ENCODE measurements around the gene MPP3.

The MPP3 gene

DNA sequence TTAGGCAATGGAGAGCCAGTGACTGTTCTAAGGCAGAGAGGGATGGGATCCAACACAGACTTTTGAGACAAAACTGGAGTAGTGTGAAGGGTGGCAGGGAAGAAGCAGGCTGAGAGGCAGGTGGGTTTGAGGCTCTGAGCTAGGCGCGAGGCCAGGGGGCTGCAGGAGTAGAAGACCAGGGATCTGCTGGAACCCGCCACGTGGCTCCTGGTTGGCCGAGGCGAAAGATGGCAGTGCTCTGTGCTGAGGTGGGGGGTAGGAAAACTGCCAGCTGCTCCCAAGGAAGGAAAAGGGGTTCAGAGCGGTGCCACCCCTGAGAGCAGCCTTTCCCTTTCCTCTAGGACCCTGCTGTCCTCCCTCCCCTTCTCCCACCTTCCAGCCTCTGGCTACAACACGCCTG, 19.6 kb upstream of the MPP3 start:
- TF ChIP-seq, protein P1, sequence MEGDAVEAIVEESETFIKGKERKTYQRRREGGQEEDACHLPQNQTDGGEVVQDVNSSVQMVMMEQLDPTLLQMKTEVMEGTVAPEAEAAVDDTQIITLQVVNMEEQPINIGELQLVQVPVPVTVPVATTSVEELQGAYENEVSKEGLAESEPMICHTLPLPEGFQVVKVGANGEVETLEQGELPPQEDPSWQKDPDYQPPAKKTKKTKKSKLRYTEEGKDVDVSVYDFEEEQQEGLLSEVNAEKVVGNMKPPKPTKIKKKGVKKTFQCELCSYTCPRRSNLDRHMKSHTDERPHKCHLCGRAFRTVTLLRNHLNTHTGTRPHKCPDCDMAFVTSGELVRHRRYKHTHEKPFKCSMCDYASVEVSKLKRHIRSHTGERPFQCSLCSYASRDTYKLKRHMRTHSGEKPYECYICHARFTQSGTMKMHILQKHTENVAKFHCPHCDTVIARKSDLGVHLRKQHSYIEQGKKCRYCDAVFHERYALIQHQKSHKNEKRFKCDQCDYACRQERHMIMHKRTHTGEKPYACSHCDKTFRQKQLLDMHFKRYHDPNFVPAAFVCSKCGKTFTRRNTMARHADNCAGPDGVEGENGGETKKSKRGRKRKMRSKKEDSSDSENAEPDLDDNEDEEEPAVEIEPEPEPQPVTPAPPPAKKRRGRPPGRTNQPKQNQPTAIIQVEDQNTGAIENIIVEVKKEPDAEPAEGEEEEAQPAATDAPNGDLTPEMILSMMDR (IDR thresholded peaks at IDR 0.05; ENCODE audit: low read depth, low read length) = no peak
- no peak for DNase-seq (ENCODE audit: extremely low read depth, low read depth)

DNA sequence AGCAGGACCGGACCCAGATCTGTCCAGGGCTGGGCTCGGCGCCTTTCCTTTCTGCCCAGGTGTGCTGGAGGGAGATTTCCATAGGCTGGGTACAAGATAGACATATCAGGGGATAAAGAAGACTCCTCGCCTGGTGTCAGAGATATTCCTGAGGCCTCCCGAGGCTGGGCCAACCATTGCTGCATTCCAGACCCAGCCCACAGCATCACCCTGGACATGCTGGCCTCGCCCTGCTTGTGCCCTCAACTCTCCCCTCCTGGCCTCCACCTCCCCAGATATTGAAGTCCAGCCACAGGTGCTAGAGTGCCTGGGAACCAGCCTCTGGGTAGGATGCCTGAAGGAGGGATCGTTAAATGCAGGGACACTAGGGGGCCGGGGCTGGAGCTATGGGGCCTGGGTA, 16.2 kb upstream of the MPP3 start:
- TF ChIP-seq, protein P1 (IDR thresholded peaks at IDR 0.05; ENCODE audit: low read depth, low read length) = no peak
- no peak for DNase-seq (ENCODE audit: extremely low read depth, low read depth)

DNA sequence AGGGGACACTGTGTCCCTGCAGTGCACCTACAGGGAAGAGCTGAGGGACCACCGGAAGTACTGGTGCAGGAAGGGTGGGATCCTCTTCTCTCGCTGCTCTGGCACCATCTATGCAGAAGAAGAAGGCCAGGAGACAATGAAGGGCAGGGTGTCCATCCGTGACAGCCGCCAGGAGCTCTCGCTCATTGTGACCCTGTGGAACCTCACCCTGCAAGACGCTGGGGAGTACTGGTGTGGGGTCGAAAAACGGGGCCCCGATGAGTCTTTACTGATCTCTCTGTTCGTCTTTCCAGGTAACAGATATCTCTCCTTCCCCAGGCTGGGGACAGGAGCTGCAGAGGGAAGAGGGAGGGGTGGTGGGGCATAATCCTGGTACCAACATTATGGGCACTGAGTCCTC, 15.7 kb upstream of the MPP3 start:
- DNase-seq (ENCODE audit: extremely low read depth, low read depth) = no peak

DNA sequence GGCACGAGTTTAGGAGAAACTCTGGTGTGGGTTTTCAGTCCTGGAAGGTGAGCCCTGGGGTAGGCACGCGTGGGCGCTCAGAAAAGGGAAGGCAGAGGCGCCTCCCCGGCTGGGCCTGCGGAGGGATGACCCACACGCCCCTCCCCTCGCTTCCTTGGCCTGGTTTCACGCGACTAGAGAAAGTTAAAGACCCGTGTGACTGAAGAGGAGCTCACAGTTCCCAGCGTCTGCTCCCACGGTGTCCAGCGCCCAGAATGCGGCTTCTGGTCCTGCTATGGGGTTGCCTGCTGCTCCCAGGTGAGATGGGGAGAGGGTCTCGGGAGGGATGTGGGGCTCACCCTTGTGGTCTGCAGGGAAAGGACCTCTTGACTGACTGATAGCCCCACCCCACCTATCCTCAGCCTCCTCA, 14.0 kb upstream of the MPP3 start, which contains the start of gene CD300LG:
TSS of gene CD300LG (plus strand) at position 214 of the 409 bp plus-strand sequence. CDS start at position 255, 41 bp downstream.
- TF ChIP-seq, protein P1 (IDR thresholded peaks at IDR 0.05; ENCODE audit: low read depth, low read length) = no peak

More for the DNA sequence above, 15.7 kb upstream of the MPP3 start:
- TF ChIP-seq, protein P1 (IDR thresholded peaks at IDR 0.05; ENCODE audit: low read depth, low read length) = no peak

DNA sequence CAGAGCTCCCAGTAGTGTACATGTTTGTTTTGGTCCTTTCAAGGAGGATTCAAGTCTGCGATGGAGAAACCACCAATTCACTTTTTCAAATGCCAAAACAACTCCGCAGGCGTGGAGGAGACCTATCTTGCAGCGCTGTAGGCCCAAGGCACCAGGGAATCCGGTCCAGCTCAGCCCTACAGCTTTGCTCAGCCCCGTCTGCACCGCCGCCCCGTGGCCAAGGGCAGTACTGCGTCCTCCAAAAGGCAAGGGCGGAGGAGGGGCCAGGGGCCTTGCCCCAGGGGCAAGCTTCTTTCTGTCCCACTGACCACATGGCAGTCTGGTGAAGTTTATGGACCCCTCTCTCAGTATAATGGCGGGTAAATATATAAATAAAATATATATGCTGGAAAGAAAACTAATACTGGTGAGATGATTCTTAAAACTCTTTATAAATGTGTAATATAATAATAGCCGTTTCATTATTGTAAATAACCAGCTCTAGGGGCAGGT, 13.3 kb upstream of the MPP3 start:
- peak; percentile 25 for DNase-seq (ENCODE audit: extremely low read depth, low read depth)
- TF ChIP-seq, protein P1 (IDR thresholded peaks at IDR 0.05; ENCODE audit: low read depth, low read length) = peak; percentile 100

More for the DNA sequence above, 14.0 kb upstream of the MPP3 start, which contains the start of gene CD300LG:
- no peak for DNase-seq (ENCODE audit: extremely low read depth, low read depth)

DNA sequence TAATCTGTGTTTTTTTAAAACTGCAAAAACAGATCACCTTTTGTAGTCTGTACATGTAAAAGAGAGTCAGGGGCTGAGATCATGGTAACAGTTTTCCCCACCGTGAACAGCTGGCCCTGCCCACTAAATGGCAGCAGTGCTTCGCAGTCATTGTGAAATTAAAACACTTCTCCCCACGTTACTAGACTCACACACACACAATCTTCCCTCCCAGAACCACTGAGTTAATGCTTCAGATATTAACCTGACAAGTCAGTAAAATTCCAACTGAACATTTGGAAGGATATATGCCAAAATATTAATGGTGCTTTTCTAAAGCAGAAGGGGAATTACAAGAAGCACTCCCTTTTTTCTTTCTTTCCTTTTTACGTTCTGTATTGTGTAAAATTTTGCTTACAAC, 12.8 kb upstream of the MPP3 start:
- TF ChIP-seq, protein P1 (IDR thresholded peaks at IDR 0.05; ENCODE audit: low read depth, low read length) = no peak
- DNase-seq (ENCODE audit: extremely low read depth, low read depth) = no peak

DNA sequence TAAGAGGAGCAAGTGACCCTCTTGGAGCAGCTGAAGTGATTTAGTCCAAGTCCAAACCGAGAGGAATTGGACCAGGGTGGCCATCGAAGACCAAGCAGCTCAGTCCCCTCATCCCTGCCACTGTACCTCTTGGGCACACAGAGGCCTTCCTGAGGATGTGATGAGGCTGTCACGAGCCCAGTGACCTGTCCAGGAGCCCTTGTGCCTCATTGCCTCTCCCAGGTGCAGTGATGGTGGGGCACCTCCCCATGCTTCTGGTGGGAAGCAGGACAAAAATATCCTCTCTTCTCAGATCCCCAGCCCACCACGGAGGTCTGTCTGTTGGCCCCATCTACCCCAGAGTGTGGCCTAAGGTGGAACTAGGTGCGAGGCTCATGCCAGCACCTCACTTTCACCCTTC, 11.3 kb upstream of the MPP3 start:
- no peak for DNase-seq (ENCODE audit: extremely low read depth, low read depth)
- TF ChIP-seq, protein P1 (IDR thresholded peaks at IDR 0.05; ENCODE audit: low read depth, low read length) = no peak

Data from AG09319 (cell line).